Mononuclear cell (primary cell): ENCODE data around the gene TPD52L1. TPM values are rescaled to one million over a fixed set of nuclear protein-coding genes. Genes with fewer than 3 reads are reported as not detected.

Experiments
- H3K27me3 ChIP-seq: 2 replicates; pipeline ENCODE4 v1.6.0; 2011; ENCODE audit warnings: low read length, control low read depth; ENCODE audit not compliant: insufficient read depth
- H3K4me1 ChIP-seq: 2 replicates; pipeline ENCODE4 v1.5.1; 2011; ENCODE audit warnings: mild to moderate bottlenecking, low read length, control low read depth; ENCODE audit not compliant: insufficient read depth
- H3K4me3 ChIP-seq: 2 replicates; pipeline ENCODE4 v1.5.1; 2011; ENCODE audit warnings: mild to moderate bottlenecking, low read length, moderate library complexity
- H3K9me3 ChIP-seq: 2 replicates; pipeline ENCODE4 v1.5.1; 2011; ENCODE audit warnings: low read depth, mild to moderate bottlenecking, control low read depth, low read length
- total RNA-seq: library from RNA; depleted of rRNA; stranded (reverse); fragments of >200 nt; gene quantifications from one replicate; pipeline ENCODE4 v1.2.3, GENCODE V29; 2012

The TPD52L1 gene
- total RNA-seq, 1 donor = 0.31 TPM

GRCh38 chr6:125312478-125312877 lies 158.9 kb downstream of the TPD52L1 start:
- H3K9me3 ChIP-seq = no peaks in the 10 kb centered on the region
- no peaks in the 10 kb centered on the region for H3K4me1 ChIP-seq
- peaks cover 16% of the 10 kb centered on the region for H3K27me3 ChIP-seq
- no peak overlapping the region for H3K4me3 ChIP-seq

GRCh38 chr6:125312950-125313349 lies 159.4 kb downstream of the TPD52L1 start:
- Histone ChIP-seq H3K4me1 (no peaks in the 10 kb centered on the region), H3K9me3 (no peaks in the 10 kb centered on the region), H3K4me3 (no peak overlapping the region), H3K27me3 (peaks cover 16% of the 10 kb centered on the region)

Other genes with a start within 250 kb of the TPD52L1 start
- 2.0 TPM for gene RNF217, start 191.3 kb upstream of the TPD52L1 start, total RNA-seq
- gene HDDC2, start 148.2 kb downstream of the TPD52L1 start, total RNA-seq = 37.8 TPM